GM12874 (cell line): ENCODE measurements around the gene KIF7.

Experiments used
- TF ChIP-seq, protein P1 (sequence below): IDR thresholded peaks from 2 replicates; pipeline ENCODE4 v1.5.1; 2011; ENCODE audit warnings: low read depth, mild to moderate bottlenecking, control low read depth, low read length, moderate library complexity; ENCODE audit not compliant: insufficient read depth

Gene KIF7

GRCh38 chr15:89591834-89592233 is 63.4 kb downstream of the KIF7 start:
- TF ChIP-seq, protein P1, sequence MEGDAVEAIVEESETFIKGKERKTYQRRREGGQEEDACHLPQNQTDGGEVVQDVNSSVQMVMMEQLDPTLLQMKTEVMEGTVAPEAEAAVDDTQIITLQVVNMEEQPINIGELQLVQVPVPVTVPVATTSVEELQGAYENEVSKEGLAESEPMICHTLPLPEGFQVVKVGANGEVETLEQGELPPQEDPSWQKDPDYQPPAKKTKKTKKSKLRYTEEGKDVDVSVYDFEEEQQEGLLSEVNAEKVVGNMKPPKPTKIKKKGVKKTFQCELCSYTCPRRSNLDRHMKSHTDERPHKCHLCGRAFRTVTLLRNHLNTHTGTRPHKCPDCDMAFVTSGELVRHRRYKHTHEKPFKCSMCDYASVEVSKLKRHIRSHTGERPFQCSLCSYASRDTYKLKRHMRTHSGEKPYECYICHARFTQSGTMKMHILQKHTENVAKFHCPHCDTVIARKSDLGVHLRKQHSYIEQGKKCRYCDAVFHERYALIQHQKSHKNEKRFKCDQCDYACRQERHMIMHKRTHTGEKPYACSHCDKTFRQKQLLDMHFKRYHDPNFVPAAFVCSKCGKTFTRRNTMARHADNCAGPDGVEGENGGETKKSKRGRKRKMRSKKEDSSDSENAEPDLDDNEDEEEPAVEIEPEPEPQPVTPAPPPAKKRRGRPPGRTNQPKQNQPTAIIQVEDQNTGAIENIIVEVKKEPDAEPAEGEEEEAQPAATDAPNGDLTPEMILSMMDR, result no peak

DNA sequence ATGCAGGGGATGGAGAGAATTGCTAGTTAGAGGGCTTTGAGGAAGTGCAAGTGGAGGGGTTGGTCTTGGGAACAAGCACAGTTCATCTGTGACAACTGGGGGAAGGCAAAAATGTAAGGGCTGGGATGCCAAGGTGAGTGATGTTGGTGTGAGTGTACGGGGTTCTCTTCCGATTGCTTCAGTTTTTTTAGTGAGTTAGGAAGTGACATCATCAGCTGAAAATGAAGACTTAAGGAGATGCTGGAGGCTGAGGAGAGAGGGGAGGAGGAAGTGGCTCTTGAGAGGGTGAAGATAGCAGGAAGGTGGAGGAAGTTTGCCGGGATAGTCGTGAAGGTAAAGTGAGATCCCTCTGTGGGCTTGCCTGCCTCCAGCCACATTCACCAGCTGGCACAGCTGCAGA is 67.3 kb downstream of the KIF7 start:
- TF ChIP-seq, protein P1, result no peak

DNA sequence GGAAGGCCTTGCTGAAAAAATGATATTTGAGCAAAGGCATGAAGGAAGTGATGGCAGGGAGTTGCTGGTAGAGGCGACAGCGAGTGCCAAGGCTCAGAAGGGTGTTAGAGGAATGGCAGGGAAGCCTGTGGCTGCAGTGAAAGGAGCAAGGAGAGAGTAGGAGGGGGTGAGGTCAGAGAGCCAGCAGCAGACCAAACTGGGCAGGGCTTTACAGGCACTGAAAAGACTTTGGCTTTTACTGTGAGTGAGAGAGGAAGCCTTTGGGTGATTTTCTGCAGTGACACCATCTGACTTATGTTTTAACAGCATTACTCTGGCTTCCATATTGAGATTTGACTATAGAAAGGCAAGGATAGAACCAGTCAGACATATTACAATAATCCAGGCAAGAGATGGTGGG is 68.6 kb downstream of the KIF7 start:
- TF ChIP-seq, protein P1, result no peak

DNA sequence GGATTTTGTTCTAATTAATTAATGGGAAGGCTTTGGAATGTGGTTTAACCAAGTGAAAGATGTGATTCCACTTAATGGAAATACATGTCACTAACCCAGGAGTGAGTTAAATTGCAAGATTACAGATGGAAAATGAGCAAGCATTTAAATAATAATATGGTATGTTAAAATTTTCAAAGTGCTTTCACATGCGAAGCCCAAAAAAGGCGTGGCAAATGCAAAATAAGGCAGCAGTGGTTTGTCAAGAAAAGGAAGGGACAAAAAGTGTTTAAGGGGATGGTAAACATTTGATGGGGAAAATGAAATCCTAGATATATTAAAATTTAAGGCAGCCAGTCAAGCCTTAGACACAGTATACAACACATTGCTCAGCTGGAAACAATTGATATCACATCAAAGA is 77.1 kb downstream of the KIF7 start:
- TF ChIP-seq, protein P1, result no peak
